NCI-H2107 treated with DMSO at 0.1 percent for 48 hours (cell line): ENCODE measurements around the gene CWC15.
"Not testable (repeated sequence)": the region's sequence is repeated elsewhere in the genome, so short reads cannot be mapped to it uniquely, and the experiment has no call there.

Experiments used
- DNase-seq: peaks from one replicate; lab custom pipeline; 2025; ENCODE audit not compliant: unreplicated experiment; lab: John Stamatoyannopoulos, UW

CWC15 gene

DNA sequence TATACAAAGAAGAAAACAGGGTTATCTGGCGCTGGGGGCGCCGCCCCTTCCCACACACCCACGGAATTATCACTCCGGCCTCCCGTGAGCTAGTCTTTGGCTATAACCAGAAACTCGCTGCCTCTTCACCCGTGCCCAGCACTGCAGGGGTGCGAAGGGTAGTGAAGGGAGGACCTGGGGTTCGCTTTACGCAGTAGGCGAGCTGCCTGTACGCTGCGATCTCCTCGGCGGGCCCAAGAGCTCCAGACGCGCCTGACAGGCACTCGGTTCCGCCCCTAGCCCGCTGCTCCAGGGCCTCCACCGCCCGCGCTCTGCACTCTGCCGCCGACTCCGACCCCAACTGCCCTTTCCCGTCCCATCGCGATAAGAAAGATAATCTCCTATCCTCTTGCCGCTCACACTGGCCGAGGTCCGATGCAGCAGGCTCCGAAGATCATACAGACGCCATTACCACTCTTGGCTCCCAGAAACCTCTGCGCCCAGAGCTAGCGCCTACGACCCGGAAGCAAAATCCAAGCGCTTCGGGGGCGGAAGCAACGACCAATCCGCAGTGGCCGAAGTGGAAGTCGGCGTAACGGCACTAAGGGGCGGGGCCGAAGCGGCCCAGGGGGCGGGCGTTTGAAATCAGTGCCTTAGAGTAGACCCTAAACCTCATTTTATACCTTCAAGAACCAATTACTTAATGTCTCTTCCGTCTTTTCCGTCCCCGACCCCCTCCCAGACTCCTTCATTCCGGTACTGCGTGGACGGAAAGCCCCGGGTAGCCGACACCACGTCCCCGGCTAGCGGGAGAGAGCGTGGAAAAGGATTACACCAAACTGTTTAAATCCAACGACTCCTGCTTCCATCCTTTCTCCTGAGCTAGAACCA, at the start of gene CWC15, which contains the start of gene KDM4D:
Gene CWC15, minus strand, starts transcription at position 458 of the 870 bp plus-strand sequence. CDS start 1,371 bp downstream, outside the sequence.
Gene KDM4D, plus strand, starts transcription at position 611 of the 870 bp plus-strand sequence. CDS start 23,664 bp downstream, outside the sequence.
- DNase-seq = peak; percentile 89

- DNase-seq = not testable (repeated sequence)
These were observed 48.1 kb upstream of the CWC15 start for GRCh38 chr11:95021468-95021867.

GRCh38 chr11:95016139-95016538, 42.8 kb upstream of the CWC15 start:
- no peak for DNase-seq

- no peak for DNase-seq
These were observed 40.9 kb upstream of the CWC15 start for GRCh38 chr11:95014184-95014821.

DNA sequence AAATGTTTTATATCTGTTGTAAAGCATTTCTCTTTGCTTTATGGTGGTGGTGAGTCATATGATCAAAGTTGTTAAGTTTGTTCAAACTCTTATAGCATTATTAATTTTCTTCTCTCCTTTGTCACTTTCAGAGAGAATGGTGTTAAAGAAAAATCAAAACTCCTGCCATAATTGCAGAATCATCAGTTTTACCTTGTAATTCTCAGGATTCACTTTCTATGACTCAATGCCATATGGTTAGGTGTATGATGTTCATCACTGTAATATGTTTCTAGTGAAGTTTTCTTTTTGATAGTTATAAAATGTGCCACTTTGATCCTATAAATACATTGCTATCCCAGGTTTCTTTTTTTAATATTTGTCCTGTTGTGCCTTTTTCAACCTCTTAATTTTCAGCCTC, 38.0 kb upstream of the CWC15 start:
- no peak for DNase-seq

- DNase-seq = no peak
These were observed 32.3 kb upstream of the CWC15 start for GRCh38 chr11:95005642-95006041.

DNA sequence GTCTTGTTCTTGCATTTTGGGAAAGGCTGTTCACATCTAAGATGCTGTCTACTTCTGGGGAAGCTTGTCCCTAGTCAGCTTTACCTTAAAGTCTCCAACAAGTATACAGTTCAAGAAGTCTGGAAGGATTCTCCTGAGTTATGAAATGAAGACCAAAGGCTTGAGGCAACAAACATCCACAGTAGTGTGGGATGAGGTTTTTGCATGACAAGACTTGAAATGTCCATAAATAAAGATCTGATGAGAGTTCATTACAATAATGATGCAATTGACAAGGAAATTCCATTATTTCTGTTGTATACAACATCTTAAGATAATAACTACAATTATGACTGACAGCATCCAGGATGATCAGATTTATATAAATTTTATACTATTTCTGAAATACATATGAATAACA, 30.4 kb upstream of the CWC15 start:
- no peak for DNase-seq

DNA sequence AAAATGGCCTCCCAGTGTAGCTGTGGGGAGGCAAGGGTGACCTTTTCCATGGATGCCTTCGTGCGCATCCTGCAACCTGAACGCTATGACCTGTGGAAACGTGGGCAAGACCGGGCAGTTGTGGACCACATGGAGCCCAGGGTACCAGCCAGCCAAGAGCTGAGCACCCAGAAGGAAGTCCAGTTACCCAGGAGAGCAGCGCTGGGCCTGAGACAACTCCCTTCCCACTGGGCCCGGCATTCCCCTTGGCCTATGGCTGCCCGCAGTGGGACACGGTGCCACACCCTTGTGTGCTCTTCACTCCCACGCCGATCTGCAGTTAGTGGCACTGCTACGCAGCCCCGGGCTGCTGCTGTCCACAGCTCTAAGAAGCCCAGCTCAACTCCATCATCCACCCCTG, 24.9 kb upstream of the CWC15 start:
- no peak for DNase-seq

DNA sequence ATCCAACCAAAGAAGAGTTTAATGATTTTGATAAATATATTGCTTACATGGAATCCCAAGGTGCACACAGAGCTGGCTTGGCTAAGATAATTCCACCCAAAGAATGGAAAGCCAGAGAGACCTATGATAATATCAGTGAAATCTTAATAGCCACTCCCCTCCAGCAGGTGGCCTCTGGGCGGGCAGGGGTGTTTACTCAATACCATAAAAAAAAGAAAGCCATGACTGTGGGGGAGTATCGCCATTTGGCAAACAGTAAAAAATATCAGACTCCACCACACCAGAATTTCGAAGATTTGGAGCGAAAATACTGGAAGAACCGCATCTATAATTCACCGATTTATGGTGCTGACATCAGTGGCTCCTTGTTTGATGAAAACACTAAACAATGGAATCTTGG, 24.1 kb upstream of the CWC15 start:
- DNase-seq = no peak

- DNase-seq = no peak
These were observed 20.1 kb upstream of the CWC15 start for GRCh38 chr11:94993400-94993943.

GRCh38 chr11:94988748-94989147, 15.4 kb upstream of the CWC15 start:
- DNase-seq = no peak

- DNase-seq = no peak
These were observed 14.0 kb upstream of the CWC15 start for GRCh38 chr11:94987378-94987777.

- DNase-seq = no peak
These were observed 2.2 kb upstream of the CWC15 start for GRCh38 chr11:94975599-94975998.

DNA sequence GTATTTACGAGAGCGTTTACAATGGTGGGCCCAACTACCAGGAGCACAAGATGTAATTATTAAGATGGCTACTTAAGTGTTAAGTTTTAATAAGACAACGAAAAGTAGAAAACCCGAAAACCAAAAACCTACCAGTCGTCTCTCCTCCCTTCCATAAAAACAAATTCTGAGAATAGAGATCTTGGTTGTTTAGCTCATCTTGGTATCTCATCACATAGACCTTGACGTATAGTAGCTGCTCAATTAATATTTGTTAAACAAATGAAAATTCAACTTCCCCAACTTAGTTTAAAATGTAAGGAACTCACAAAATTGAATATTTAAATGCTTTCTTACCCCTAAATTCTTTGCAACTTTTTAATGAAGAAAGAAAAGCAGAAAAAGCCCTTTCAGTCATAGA, 822 bp upstream of the CWC15 start:
- no peak for DNase-seq

GRCh38 chr11:94972700-94973098, 657 bp downstream of the CWC15 start:
- DNase-seq = no peak

DNA sequence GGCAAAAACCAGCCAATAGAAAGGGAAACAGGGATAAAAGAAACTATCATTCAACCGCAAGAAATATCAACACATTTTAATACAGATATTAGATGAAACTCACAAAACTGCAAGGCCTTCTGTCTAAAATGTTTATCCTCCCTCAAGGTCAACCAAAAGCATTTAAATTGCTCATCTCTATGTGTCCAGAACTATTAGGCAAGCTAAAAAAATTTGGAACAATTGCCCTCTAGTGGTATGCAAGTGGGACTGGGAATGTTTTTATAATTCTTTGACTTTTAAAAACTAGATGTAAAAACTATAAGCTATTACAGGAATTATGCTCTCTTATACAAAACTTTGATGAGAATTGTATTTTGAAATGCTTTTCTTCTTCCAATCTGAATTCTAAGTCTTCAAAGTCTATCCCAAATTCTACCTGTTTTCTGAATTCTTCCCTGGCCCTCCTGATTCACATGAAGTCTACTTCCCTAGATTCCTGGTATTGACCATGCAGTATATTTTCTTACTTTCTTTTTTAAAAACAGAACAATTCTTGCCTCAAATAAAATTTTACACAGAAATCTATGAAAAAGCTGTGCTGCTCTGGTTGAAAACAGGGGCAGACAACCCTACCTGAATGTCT, 4.9 kb downstream of the CWC15 start:
- DNase-seq = no peak

GRCh38 chr11:94964934-94965333, 8.4 kb downstream of the CWC15 start:
- DNase-seq = no peak

GRCh38 chr11:94961255-94961654, 12.1 kb downstream of the CWC15 start:
- no peak for DNase-seq

- no peak for DNase-seq
These were observed 12.9 kb downstream of the CWC15 start for GRCh38 chr11:94960488-94960887.

- DNase-seq = no peak
These were observed 14.2 kb downstream of the CWC15 start for GRCh38 chr11:94959179-94959578.

DNA sequence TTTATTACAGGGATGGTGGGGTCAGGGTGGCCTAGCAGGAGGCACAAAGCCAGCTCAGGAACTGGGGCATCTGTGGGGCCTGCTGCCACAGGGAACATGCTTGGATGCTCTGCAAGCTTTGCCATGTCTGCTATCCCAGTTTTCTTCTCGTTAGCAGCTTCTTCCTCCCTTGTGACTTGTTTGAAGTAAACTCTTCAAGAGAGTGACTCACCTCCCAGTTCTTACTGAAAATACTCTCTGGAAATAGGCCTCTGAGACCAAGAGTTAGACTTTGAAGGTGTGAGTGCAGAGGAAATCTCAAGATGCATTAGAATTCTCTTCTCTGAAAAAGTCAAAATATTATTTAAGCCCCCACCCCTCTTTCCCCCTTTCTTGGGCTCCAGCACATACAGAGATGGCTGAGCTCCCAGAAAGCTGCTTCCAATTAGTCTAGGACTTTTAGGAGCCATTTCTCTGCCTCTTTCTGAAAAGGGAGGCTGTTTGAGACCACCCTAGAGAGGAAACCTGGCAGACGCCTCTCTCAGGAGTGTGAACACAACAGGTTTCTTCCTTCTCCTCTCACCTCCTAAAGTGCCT, 15.1 kb downstream of the CWC15 start:
- DNase-seq = no peak
